Iris pigment epithelial cell (primary cell): ENCODE results near the gene APOO.

Experiments used
- DNase-seq: peaks from one replicate; pipeline ENCODE4 v3.0.0-alpha.2; 2011; ENCODE audit warnings: low read depth

The APOO gene

GRCh38 chrX:23907498-23908218 is at the start of gene APOO, which contains the start of gene CXorf58:
TSS of gene APOO (minus strand) at chrX:23907938. CDS start at chrX:23907702, 236 bp downstream.
TSS of gene CXorf58 (plus strand) at chrX:23908006. CDS start at chrX:23910303, 2,297 bp downstream.
- peak; percentile 87 for DNase-seq

GRCh38 chrX:23954396-23954795 is 46.7 kb upstream of the APOO start:
- no peak for DNase-seq

- no peak for DNase-seq
Measured at GRCh38 chrX:23953908-23954269, 46.2 kb upstream of the APOO start.

GRCh38 chrX:23952984-23953907 is 45.5 kb upstream of the APOO start:
- peak; percentile 7 for DNase-seq

GRCh38 chrX:23952391-23952790 is 44.7 kb upstream of the APOO start:
- DNase-seq: no peak

- DNase-seq: no peak
Measured at GRCh38 chrX:23945206-23945605, 37.5 kb upstream of the APOO start.

GRCh38 chrX:23944234-23944633 is 36.5 kb upstream of the APOO start:
- DNase-seq: no peak

GRCh38 chrX:23939203-23939602 is 31.5 kb upstream of the APOO start:
- no peak for DNase-seq

GRCh38 chrX:23938690-23939089 is 31.0 kb upstream of the APOO start:
- DNase-seq: peak; percentile 31

GRCh38 chrX:23937100-23937499 is 29.4 kb upstream of the APOO start:
- peak; percentile 26 for DNase-seq

- no peak for DNase-seq
Measured at GRCh38 chrX:23936180-23936579, 28.4 kb upstream of the APOO start.

GRCh38 chrX:23935106-23935505 is 27.4 kb upstream of the APOO start:
- no peak for DNase-seq

- no peak for DNase-seq
Measured at GRCh38 chrX:23932046-23932445, 24.3 kb upstream of the APOO start.

- no peak for DNase-seq
Measured at GRCh38 chrX:23930894-23931604, 23.3 kb upstream of the APOO start.

- no peak for DNase-seq
Measured at GRCh38 chrX:23926015-23926414, 18.3 kb upstream of the APOO start.

GRCh38 chrX:23919706-23920320 is 12.1 kb upstream of the APOO start:
- no peak for DNase-seq

- no peak for DNase-seq
Measured at GRCh38 chrX:23919148-23919547, 11.4 kb upstream of the APOO start.

GRCh38 chrX:23911126-23911835 is 3.5 kb upstream of the APOO start:
- DNase-seq: no peak

GRCh38 chrX:23908219-23909004 is 674 bp upstream of the APOO start:
- no peak for DNase-seq

GRCh38 chrX:23907111-23907497 is 634 bp downstream of the APOO start:
- DNase-seq: no peak

- peak; percentile 56 for DNase-seq
Measured at GRCh38 chrX:23904096-23904495, 3.6 kb downstream of the APOO start.
